22Rv1 (cell line): ENCODE measurements around the gene IQSEC2.

ENCODE experiments used
- H3K27ac ChIP-seq: fragments of 450-650 bp; 2 replicates; pipeline ENCODE4 v1.5.1; 2017
- CTCF ChIP-seq: fragments of 450-650 bp; IDR thresholded peaks from 2 replicates; pipeline ENCODE4 v1.5.1; 2017; ENCODE audit warnings: mild to moderate bottlenecking
- ZFX ChIP-seq: fragments of 450-650 bp; IDR thresholded peaks from 2 replicates; pipeline ENCODE4 v1.6.1; 2017; ENCODE audit warnings: antibody characterized with exemption, borderline replicate concordance

The IQSEC2 gene

GRCh38 chrX:53313728-53314105, 32.3 kb upstream of the IQSEC2 start:
- no peak for TF ChIP-seq ZFX
- TF ChIP-seq CTCF = no peak
- peak overlapping the region; percentile 97 for H3K27ac ChIP-seq

- peak overlapping the region; percentile 97 for H3K27ac ChIP-seq
- TF ChIP-seq ZFX (no peak), CTCF (peak; percentile 69)
These were observed 31.8 kb upstream of the IQSEC2 start for GRCh38 chrX:53312946-53313727.

GRCh38 chrX:53309837-53310236, 28.5 kb upstream of the IQSEC2 start:
- peak overlapping the region; percentile 97 for H3K27ac ChIP-seq
- TF ChIP-seq CTCF (no peak), ZFX (no peak)

GRCh38 chrX:53308836-53309235, 27.5 kb upstream of the IQSEC2 start:
- TF ChIP-seq ZFX (no peak), CTCF (no peak)
- peak overlapping the region; percentile 97 for H3K27ac ChIP-seq

- TF ChIP-seq ZFX (no peak), CTCF (no peak)
- peak overlapping the region; percentile 97 for H3K27ac ChIP-seq
These were observed 24.9 kb upstream of the IQSEC2 start for GRCh38 chrX:53305996-53306937.

GRCh38 chrX:53305219-53305995, 24.0 kb upstream of the IQSEC2 start:
- peak overlapping the region; percentile 97 for H3K27ac ChIP-seq
- TF ChIP-seq ZFX (no peak), CTCF (no peak)
